Heart left ventricle (tissue), 13 donors: ENCODE measurements around the gene SLC24A4.

Experiments
- CTCF ChIP-seq, 12 donors: fragments of 200-600 bp; sonication (generic) in 4 of 12; IDR thresholded peaks; one replicate each; pipeline versions ENCODE4 v1.5.0 to v1.8.0; 2018 to 2022; ENCODE audit warnings: antibody characterized with exemption in 12 of 12, mild to moderate bottlenecking in 5 of 12
- POLR2A ChIP-seq, 2 donors: fragments of 450-650 bp; IDR thresholded peaks; one replicate each; pipeline ENCODE4 v1.6.1; 2017; ENCODE audit warnings: antibody characterized with exemption in 2 of 2, mild to moderate bottlenecking in 2 of 2, moderate library complexity in 2 of 2
- donor health status: ischemic (EF 13 %, LVEDD 7.1; RV severe dilation, severe dysfunction).
- donor health status: DM: no; HTN: yes; CAD: no.
- donor health status: DM: no; HTN: no; CAD: no.
- donor health status: ischemic (EF 25% LVEDD 6.9; RV normal size, moderate dysfunction).
- donor health status: ischemic (EF 25% LVEDD 5.7; RV mildly dilated, moderate dysfunction).
- donor health status: ischemic (EF 35%, LVEDD 5.7; RV mildly dilated, moderate dysfunction).
- donor health status: nonischemic (EF 11% LVEDD 7.7; RV severe dilation, severe dysfunction).
- donor health status: DM: yes; HTN: yes; CAD: no.
- donor health status: PGD.
- donor health status: ischemic (EF 29% LVEDD 5.4; RV normal size, mild dysfunction).
- donor health status: nonischemic (EF 23%, LVEDD 6.1; RV moderate dilation, normal function).

- TF ChIP-seq CTCF (IDR thresholded peaks at IDR 0.05), result no peak
- TF ChIP-seq POLR2A (IDR thresholded peaks at IDR 0.05), result no peak
Measured at GRCh38 chr14:92277031-92277430, 45.9 kb upstream of the SLC24A4 start.
